HEK293 (cell line): ENCODE data around the gene WDR36.

Source experiments
- RBAK ChIP-seq: fragments of 450-650 bp; formaldehyde crosslinking; IDR thresholded peaks from 2 replicates; pipeline ENCODE4 v1.5.1; 2016; ENCODE audit warnings: missing biosample characterization, missing genetic modification characterization
- YY1 ChIP-seq: fragments of 450-650 bp; formaldehyde crosslinking; IDR thresholded peaks from 2 replicates; pipeline ENCODE4 v1.5.1; 2018; ENCODE audit warnings: missing biosample characterization, missing genetic modification characterization
- ZNF76 ChIP-seq: fragments of 450-650 bp; formaldehyde crosslinking; IDR thresholded peaks from 2 replicates; pipeline ENCODE4; 2016; ENCODE audit warnings: low read depth, missing biosample characterization, missing genetic modification characterization, borderline replicate concordance
- TF ChIP-seq, protein P1 (sequence below): fragments of 450-650 bp; formaldehyde crosslinking; IDR thresholded peaks from 2 replicates; pipeline ENCODE4 v1.5.1; 2016; ENCODE audit warnings: missing biosample characterization, missing genetic modification characterization
- TF ChIP-seq, protein P2 (sequence below): fragments of 450-650 bp; formaldehyde crosslinking; IDR thresholded peaks from 2 replicates; pipeline ENCODE4 v1.5.1; 2016; ENCODE audit warnings: missing biosample characterization, missing genetic modification characterization, low read depth

DNA sequence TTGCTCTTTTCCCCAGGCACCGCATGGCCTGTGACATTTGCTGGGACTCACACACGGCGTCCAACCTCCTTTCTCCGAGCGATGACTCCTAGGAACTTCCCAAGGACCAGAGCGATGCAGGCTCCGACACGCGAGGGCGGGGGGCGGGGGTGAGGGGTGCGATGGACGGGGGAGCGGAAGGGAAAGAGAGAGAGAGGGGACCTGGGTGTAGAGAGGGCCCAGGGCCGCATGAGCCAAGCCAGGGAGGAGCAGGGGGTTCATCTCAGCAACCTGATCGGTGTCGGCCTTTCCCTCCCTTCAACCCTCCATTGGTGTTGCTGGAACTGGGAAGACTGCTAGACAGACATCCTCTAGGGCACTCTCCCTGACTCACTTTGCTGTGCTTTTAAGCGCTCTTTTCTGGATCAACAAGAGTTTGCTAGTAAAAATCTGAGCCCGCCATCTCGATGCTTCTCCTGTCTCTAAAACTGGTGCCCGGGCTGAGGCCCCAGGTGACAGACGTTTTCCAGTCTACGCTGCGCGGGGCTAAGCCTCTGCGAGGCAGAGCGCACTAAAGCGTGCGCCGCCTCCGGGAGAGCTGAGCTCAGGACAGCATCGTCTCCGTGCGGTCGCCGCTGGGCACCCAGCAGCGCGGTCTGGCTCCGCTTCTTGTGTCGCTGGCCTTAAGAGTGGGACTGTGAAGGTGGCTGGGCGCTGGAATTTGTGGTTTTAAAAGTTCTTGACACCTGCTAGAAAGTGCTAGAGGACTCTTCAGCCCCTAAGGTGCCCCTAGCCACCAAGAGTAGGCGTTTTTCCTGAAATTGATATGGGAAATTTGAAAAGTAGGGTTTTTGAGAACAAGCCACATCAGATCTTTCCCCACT, 21.6 kb upstream of the WDR36 start:
- TF ChIP-seq YY1 (tag by site-specific recombination) = no peak
- TF ChIP-seq RBAK (tag by site-specific recombination) = no peak
- TF ChIP-seq, protein P1, sequence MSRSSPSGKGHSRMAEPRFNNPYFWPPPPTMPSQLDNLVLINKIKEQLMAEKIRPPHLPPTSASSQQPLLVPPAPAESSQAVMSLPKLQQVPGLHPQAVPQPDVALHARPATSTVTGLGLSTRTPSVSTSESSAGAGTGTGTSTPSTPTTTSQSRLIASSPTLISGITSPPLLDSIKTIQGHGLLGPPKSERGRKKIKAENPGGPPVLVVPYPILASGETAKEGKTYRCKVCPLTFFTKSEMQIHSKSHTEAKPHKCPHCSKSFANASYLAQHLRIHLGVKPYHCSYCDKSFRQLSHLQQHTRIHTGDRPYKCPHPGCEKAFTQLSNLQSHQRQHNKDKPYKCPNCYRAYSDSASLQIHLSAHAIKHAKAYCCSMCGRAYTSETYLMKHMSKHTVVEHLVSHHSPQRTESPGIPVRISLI (tag by site-specific recombination) = no peak
- TF ChIP-seq, protein P2, sequence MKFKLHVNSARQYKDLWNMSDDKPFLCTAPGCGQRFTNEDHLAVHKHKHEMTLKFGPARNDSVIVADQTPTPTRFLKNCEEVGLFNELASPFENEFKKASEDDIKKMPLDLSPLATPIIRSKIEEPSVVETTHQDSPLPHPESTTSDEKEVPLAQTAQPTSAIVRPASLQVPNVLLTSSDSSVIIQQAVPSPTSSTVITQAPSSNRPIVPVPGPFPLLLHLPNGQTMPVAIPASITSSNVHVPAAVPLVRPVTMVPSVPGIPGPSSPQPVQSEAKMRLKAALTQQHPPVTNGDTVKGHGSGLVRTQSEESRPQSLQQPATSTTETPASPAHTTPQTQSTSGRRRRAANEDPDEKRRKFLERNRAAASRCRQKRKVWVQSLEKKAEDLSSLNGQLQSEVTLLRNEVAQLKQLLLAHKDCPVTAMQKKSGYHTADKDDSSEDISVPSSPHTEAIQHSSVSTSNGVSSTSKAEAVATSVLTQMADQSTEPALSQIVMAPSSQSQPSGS (tag by site-specific recombination) = no peak
- TF ChIP-seq ZNF76 (tag by site-specific recombination) = no peak
